Measurements from ENCODE around the gene PCARE. TPM values are rescaled to one million over a fixed set of nuclear protein-coding genes. Genes with fewer than 3 reads are reported as not detected.
A peak's percentile ranks its signal among the peaks of the same experiment; 100 is the strongest.
"Not testable (repeated sequence)": the region's sequence is repeated elsewhere in the genome, so short reads cannot be mapped to it uniquely, and the experiment has no call there.

Gene PCARE
- total and polyA plus RNA-seq, 4 experiments from 2014 or later: not detected

DNA sequence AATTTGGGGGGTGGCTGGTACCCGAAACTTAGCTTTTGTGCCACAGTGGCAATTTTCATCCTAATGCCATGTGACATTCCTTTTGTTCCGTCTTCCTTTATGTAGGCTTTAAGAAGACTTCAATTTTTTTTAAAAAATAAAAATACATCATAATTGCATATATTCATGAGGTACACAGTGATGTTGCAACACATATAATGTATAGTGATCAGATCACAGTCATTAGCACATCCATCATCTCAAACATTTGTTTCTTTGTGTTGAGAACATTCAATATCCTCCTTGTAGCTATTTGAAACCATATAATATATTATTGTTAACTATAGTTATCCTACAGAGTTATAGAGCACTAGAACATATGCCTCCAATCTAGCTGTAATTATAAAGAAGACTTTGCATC, 34.9 kb upstream of the PCARE start:
- Mint-ChIP-seq H3K4me1 (peaks cover 0 to 5% (median 2%) of the 10 kb centered on the region in 4 donors), H3K27me3 (peaks cover 2 to 4% of the 10 kb centered on the region in 2 donors), H3K4me3 (no peak overlapping the region), H3K36me3 (no peaks in the 10 kb centered on the region), H3K27ac (no peak overlapping the region), H3K9me3 (no peaks in the 10 kb centered on the region)
- intact Hi-C loops (cut with micrococcal nuclease): no loop called here
- DNase-seq: no peak
- Histone ChIP-seq H3K4me3 (ENCODE audit: low read length in 2 of 2) (no peak overlapping the region), H3K36me3 (ENCODE audit: insufficient read depth, low read length) (no peaks in the 10 kb centered on the region), H3K4me1 (ENCODE audit: insufficient read depth, low read length) (peaks cover 3% of the 10 kb centered on the region), H3K27me3 (ENCODE audit: insufficient read depth, low read length) (no peaks in the 10 kb centered on the region), H3K9me3 (ENCODE audit: control insufficient read depth in 1 of 2, low read length in 2 of 2) (no peaks in the 10 kb centered on the region), H3K27ac (ENCODE audit: low read depth, low read length) (no peak overlapping the region)
- ChIA-PET CTCF (ENCODE audit: partially characterized antibody) (no interaction called here), POLR2A (ENCODE audit: partially characterized antibody) (no interaction called here)

DNA sequence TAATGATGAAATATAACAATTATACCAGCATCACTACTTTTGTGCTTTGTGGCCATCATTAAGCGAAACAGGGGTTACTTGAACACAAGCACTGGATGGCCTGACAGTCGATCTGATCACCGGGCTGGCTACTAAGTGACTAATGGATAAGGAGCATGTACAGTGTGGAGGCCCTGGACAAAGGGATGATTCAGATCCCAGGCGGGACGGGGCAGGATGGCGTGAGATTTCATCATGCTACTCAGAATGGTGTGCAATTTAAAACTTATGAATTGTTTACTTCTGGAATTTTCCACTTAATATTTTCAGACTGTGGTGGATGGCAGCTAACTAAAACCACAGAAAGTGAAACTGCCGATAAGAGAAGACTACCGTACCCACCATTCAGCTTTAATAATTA, 33.9 kb upstream of the PCARE start:
- DNase-seq: no peak
- CTCF ChIA-PET (ENCODE audit: partially characterized antibody): no interaction called here
- Mint-ChIP-seq H3K4me1 (no peaks in the 10 kb centered on the region), H3K27me3 (peaks cover 2 to 4% of the 10 kb centered on the region in 2 donors), H3K9me3 (no peaks in the 10 kb centered on the region), H3K4me3 (no peak overlapping the region), H3K36me3 (no peaks in the 10 kb centered on the region), H3K27ac (no peak overlapping the region)
- no peak overlapping the region for H3K27ac ChIP-seq (ENCODE audit: low read depth, low read length)
- no peak overlapping the region for H3K4me3 ChIP-seq (ENCODE audit: low read length in 2 of 2)
- no peaks in the 10 kb centered on the region for H3K36me3 ChIP-seq (ENCODE audit: insufficient read depth, low read length)
- intact Hi-C loops (cut with micrococcal nuclease): no loop called here
- POLR2A ChIA-PET (ENCODE audit: partially characterized antibody): no interaction called here
- no peaks in the 10 kb centered on the region for H3K27me3 ChIP-seq (ENCODE audit: insufficient read depth, low read length)
- H3K9me3 ChIP-seq (ENCODE audit: control insufficient read depth in 1 of 2, low read length in 2 of 2): no peaks in the 10 kb centered on the region
- no peaks in the 10 kb centered on the region for H3K4me1 ChIP-seq (ENCODE audit: insufficient read depth, low read length)

DNA sequence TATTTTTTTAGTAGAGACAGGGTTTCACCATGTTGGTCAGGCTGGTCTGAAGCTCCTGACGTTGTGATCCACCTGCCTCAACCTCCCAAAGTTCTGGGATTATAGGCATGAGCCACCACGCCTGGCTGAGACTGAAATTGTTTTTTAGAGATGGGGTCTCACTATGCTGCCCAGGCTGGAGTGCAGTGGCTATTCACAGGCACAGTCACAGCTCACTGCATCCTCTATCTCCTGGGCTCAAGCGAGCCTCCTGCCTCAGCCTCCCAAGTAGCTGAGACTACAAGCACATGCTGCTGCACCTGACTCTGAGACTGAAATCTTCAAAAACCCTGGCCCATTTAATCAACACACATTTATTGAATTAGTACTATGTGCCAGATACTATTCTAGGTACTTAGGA, 33.2 kb upstream of the PCARE start:
- H3K27me3 ChIP-seq (ENCODE audit: insufficient read depth, low read length); H3K27ac ChIP-seq (ENCODE audit: low read depth, low read length); H3K4me1 ChIP-seq (ENCODE audit: insufficient read depth, low read length); DNase-seq; intact Hi-C loops (cut with micrococcal nuclease); H3K36me3 Mint-ChIP-seq; H3K4me1 Mint-ChIP-seq; H3K4me3 Mint-ChIP-seq; H3K27ac Mint-ChIP-seq; H3K36me3 ChIP-seq (ENCODE audit: insufficient read depth, low read length); H3K9me3 ChIP-seq (ENCODE audit: control insufficient read depth in 1 of 2, low read length in 2 of 2); H3K4me3 ChIP-seq (ENCODE audit: low read length in 2 of 2); H3K27me3 Mint-ChIP-seq; H3K9me3 Mint-ChIP-seq: not testable (repeated sequence)
- CTCF ChIA-PET (ENCODE audit: partially characterized antibody): interaction anchor here (1.0 kb wide), 1 partner anchor 12 kb away, joined by 4 read pairs; no protein-coding TSS in a partner anchor
- POLR2A ChIA-PET (ENCODE audit: partially characterized antibody): interaction anchor here (1.7 kb wide), 1 partner anchor 9 kb away, joined by 7 read pairs; no protein-coding TSS in a partner anchor

DNA sequence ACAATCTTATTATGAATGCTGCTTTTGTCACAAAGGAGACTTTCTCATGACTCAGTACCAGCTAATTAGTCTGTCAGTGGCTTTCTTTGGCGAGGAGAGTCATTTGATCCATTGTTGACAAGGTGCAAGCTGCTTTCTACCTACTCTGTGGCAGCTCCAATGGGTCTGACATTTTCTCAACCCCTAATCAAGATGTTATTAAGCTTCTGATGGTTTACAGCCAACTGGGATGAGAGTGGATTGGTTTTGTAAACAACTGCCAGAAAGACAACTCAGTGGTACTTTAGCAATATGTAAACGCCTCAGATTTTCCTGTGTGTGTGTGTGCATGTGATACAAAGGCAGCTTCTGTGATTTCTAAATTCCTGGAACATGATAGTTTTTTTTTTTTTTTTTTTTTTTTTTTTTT, 32.7 kb upstream of the PCARE start:
- ChIA-PET POLR2A (ENCODE audit: partially characterized antibody) (interaction anchor here (0.8 to 1.7 kb wide), 2 partner anchors 8 to 9 kb away, joined by 3 to 7 read pairs; no protein-coding TSS in a partner anchor), CTCF (ENCODE audit: partially characterized antibody) (interaction anchor here (1.0 kb wide), 1 partner anchor 12 kb away, joined by 4 read pairs; no protein-coding TSS in a partner anchor)
- intact Hi-C loops (cut with micrococcal nuclease): no loop called here
- Histone ChIP-seq H3K4me1 (ENCODE audit: insufficient read depth, low read length) (no peaks in the 10 kb centered on the region), H3K27me3 (ENCODE audit: insufficient read depth, low read length) (no peaks in the 10 kb centered on the region), H3K9me3 (ENCODE audit: control insufficient read depth in 1 of 2, low read length in 2 of 2) (no peaks in the 10 kb centered on the region), H3K4me3 (ENCODE audit: low read length in 2 of 2) (no peak overlapping the region), H3K36me3 (ENCODE audit: insufficient read depth, low read length) (no peaks in the 10 kb centered on the region), H3K27ac (ENCODE audit: low read depth, low read length) (no peak overlapping the region)
- Mint-ChIP-seq H3K27me3 (peaks cover 2 to 4% of the 10 kb centered on the region in 2 donors), H3K4me3 (no peak overlapping the region), H3K4me1 (no peaks in the 10 kb centered on the region), H3K27ac (no peak overlapping the region), H3K36me3 (no peaks in the 10 kb centered on the region), H3K9me3 (no peaks in the 10 kb centered on the region)
- no peak for DNase-seq

- Histone ChIP-seq H3K9me3 (ENCODE audit: control insufficient read depth in 1 of 2, low read length in 2 of 2) (no peaks in the 10 kb centered on the region), H3K27ac (ENCODE audit: low read depth, low read length) (no peak overlapping the region), H3K4me3 (ENCODE audit: low read length in 2 of 2) (no peak overlapping the region), H3K27me3 (ENCODE audit: insufficient read depth, low read length) (no peaks in the 10 kb centered on the region), H3K36me3 (ENCODE audit: insufficient read depth, low read length) (no peaks in the 10 kb centered on the region), H3K4me1 (ENCODE audit: insufficient read depth, low read length) (no peaks in the 10 kb centered on the region)
- POLR2A ChIA-PET (ENCODE audit: partially characterized antibody): interaction anchor here (0.8 to 1.7 kb wide), 2 partner anchors 9 to 10 kb away, joined by 3 to 7 read pairs; no protein-coding TSS in a partner anchor
- Mint-ChIP-seq H3K9me3 (no peaks in the 10 kb centered on the region), H3K36me3 (no peaks in the 10 kb centered on the region), H3K27ac (peak overlapping the region in 1 of 7 donors; percentile 1), H3K4me3 (no peak overlapping the region), H3K4me1 (no peaks in the 10 kb centered on the region), H3K27me3 (peaks cover 2 to 5% of the 10 kb centered on the region in 2 donors)
- intact Hi-C loops (cut with micrococcal nuclease): no loop called here
- CTCF ChIA-PET (ENCODE audit: partially characterized antibody): no interaction called here
- DNase-seq: no peak
Measured at GRCh38 chr2:29106256-29106655, 31.9 kb upstream of the PCARE start.

DNA sequence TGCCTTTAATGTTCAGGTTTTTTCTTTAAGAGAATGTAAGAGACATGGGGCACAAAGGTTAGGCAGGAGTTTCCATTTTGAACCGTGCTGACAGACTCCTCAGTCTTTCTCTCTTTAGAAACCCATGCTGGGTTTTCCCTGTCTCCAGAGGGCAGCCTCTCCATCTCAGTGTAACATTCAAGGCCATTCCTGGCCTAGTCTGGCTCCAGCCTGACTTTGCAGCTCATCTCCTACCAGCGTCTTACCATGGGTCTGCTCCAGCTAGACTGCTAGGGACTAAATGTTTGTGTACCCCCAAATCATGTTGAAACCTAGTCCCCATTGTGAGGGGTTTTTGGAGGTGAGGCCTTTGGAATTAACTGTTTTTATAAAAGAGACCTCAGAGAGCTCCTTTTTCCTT, 31.1 kb upstream of the PCARE start:
- no peak for DNase-seq
- H3K9me3 ChIP-seq (ENCODE audit: control insufficient read depth in 1 of 2, low read length in 2 of 2): no peaks in the 10 kb centered on the region
- intact Hi-C loops (cut with micrococcal nuclease): no loop called here
- H3K36me3 ChIP-seq (ENCODE audit: insufficient read depth, low read length): no peaks in the 10 kb centered on the region
- no peaks in the 10 kb centered on the region for H3K27me3 ChIP-seq (ENCODE audit: insufficient read depth, low read length)
- Mint-ChIP-seq H3K4me1 (no peaks in the 10 kb centered on the region), H3K27me3 (peaks cover 4 to 5% of the 10 kb centered on the region in 2 donors), H3K4me3 (no peak overlapping the region), H3K9me3 (no peaks in the 10 kb centered on the region), H3K27ac (peak overlapping the region in 1 of 7 donors; percentile 13), H3K36me3 (no peaks in the 10 kb centered on the region)
- ChIA-PET POLR2A (ENCODE audit: partially characterized antibody) (no interaction called here), CTCF (ENCODE audit: partially characterized antibody) (no interaction called here)
- no peak overlapping the region for H3K4me3 ChIP-seq (ENCODE audit: low read length in 2 of 2)
- no peaks in the 10 kb centered on the region for H3K4me1 ChIP-seq (ENCODE audit: insufficient read depth, low read length)
- H3K27ac ChIP-seq (ENCODE audit: low read depth, low read length): no peak overlapping the region

DNA sequence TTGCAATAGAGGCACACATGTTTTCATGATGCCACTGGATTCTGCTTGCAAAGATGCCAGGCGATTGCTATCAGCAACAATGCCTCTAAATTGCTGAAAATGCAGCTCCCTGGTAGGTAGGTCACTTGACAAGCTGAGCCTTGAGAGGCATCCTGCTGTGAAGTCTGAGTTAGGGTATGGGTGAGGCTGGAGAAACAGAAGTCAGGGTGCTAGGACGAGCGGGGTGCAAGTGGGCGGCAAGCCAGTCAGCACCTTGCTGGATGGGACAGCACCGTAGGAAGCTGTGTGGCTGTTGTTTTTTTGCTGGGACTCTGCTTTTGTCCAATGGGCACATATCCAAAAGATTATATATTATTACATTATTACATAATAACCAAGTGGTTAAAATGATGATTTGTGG, 30.4 kb upstream of the PCARE start:
- Mint-ChIP-seq H3K27ac (no peak overlapping the region), H3K36me3 (no peaks in the 10 kb centered on the region), H3K4me3 (no peak overlapping the region), H3K9me3 (no peaks in the 10 kb centered on the region), H3K4me1 (no peaks in the 10 kb centered on the region), H3K27me3 (peaks cover 5% of the 10 kb centered on the region in 2 donors)
- H3K4me1 ChIP-seq (ENCODE audit: insufficient read depth, low read length): no peaks in the 10 kb centered on the region
- intact Hi-C loops (cut with micrococcal nuclease): no loop called here
- H3K27ac ChIP-seq (ENCODE audit: low read depth, low read length): no peak overlapping the region
- H3K36me3 ChIP-seq (ENCODE audit: insufficient read depth, low read length): no peaks in the 10 kb centered on the region
- POLR2A ChIA-PET (ENCODE audit: partially characterized antibody): no interaction called here
- H3K9me3 ChIP-seq (ENCODE audit: control insufficient read depth in 1 of 2, low read length in 2 of 2): no peaks in the 10 kb centered on the region
- no peak for DNase-seq
- H3K27me3 ChIP-seq (ENCODE audit: insufficient read depth, low read length): no peaks in the 10 kb centered on the region
- H3K4me3 ChIP-seq (ENCODE audit: low read length in 2 of 2): no peak overlapping the region
- CTCF ChIA-PET (ENCODE audit: partially characterized antibody): interaction anchor here (0.7 kb wide), 1 partner anchor 27 kb away, joined by 3 read pairs; no protein-coding TSS in a partner anchor

DNA sequence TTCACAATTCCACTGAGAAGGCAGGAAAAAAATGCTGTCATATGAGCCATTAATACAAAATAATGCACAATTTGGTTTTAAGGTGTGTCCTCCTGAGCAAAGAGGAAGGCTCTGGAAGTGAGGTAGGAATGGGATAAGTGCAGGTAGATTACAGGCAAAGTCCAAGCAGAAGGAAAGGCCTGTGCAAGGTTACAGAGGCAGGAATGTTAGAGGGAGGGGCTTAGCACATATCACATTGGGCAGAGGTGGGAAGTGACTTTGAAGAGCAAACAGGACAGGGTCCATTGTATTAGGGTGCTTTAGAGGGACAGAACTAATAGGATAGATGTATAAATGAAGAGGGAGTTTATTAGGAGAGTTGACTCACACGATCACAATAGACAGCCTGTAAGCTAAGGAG, 26.2 kb upstream of the PCARE start:
- Histone ChIP-seq H3K27me3 (ENCODE audit: insufficient read depth, low read length) (no peaks in the 10 kb centered on the region), H3K27ac (ENCODE audit: low read depth, low read length) (no peak overlapping the region), H3K4me3 (ENCODE audit: low read length in 2 of 2) (no peak overlapping the region), H3K36me3 (ENCODE audit: insufficient read depth, low read length) (no peaks in the 10 kb centered on the region), H3K9me3 (ENCODE audit: control insufficient read depth in 1 of 2, low read length in 2 of 2) (no peaks in the 10 kb centered on the region), H3K4me1 (ENCODE audit: insufficient read depth, low read length) (no peaks in the 10 kb centered on the region)
- Mint-ChIP-seq H3K4me1 (no peaks in the 10 kb centered on the region), H3K27ac (peak overlapping the region in 1 of 7 donors; percentile 65), H3K27me3 (peaks cover 1 to 3% of the 10 kb centered on the region in 2 donors), H3K9me3 (peaks cover 0 to under 1% (median 0%) of the 10 kb centered on the region in 8 donors), H3K36me3 (no peaks in the 10 kb centered on the region), H3K4me3 (no peak overlapping the region)
- POLR2A ChIA-PET (ENCODE audit: partially characterized antibody): no interaction called here
- DNase-seq: no peak
- intact Hi-C loops (cut with micrococcal nuclease): no loop called here
- CTCF ChIA-PET (ENCODE audit: partially characterized antibody): no interaction called here
